ENCODE results near the gene IL5RA.

IL5RA gene

DNA sequence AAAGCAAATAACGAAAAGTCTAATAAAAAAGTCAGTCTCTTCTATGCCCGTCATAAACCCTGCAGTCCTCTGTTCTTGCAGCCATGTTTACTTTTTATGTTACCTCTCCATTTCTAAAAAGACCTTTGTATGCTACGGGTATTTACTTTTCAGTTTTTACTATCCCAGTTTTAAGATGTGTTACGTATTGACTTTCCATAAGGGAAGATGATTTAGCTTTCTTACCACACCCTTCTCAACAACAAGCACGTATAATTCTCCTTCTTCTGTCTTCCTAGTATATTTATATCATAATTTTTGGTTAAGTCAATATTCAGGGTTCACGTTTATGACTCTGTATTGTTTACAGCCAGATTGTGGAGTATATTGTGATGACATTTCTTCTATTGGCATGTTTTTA lies 27.4 kb upstream of the IL5RA start:
- H3K4me3 ChIP-seq (ENCODE audit: low read length): no peak overlapping the region
- no peak for DNase-seq (ENCODE audit: low read depth)
- TF ChIP-seq, protein P1, sequence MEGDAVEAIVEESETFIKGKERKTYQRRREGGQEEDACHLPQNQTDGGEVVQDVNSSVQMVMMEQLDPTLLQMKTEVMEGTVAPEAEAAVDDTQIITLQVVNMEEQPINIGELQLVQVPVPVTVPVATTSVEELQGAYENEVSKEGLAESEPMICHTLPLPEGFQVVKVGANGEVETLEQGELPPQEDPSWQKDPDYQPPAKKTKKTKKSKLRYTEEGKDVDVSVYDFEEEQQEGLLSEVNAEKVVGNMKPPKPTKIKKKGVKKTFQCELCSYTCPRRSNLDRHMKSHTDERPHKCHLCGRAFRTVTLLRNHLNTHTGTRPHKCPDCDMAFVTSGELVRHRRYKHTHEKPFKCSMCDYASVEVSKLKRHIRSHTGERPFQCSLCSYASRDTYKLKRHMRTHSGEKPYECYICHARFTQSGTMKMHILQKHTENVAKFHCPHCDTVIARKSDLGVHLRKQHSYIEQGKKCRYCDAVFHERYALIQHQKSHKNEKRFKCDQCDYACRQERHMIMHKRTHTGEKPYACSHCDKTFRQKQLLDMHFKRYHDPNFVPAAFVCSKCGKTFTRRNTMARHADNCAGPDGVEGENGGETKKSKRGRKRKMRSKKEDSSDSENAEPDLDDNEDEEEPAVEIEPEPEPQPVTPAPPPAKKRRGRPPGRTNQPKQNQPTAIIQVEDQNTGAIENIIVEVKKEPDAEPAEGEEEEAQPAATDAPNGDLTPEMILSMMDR (conservative IDR thresholded peaks at IDR 0.05; ENCODE audit: low read length): no peak

DNA sequence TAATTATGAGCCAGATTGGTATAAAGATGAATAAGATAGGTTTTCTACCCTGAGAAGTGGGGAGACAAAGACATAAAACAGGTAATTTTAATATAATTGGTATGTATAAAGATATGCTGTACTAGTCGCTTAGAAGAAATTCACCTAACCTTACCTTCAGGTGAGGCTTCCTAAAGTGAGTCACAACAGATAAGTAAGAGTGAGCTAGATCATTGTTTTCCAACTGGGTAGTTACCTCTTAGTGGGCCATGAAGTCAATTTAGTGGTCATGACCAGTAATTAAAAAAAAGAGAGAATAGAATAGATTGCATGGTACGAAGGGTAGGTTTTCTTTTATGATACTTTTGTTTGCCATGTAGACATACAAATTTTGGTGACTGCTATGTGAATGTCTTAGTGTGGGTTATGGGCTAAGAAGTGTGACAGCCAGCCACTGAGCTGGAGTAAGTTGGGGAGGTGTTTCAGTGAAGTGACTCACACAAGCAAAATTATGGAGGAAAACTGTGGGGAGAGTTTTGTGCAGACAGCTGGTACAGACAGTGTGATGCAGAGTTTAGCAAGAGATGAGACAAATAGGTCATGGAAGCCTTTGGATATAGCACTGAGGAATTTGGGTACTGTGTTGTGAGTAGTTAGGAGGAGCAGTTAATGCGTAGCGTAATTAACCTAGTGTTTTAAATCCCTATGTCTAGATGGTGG lies 24.7 kb upstream of the IL5RA start:
- TF ChIP-seq, protein P1 (conservative IDR thresholded peaks at IDR 0.05; ENCODE audit: low read length): no peak
- H3K4me3 ChIP-seq (ENCODE audit: low read length): no peak overlapping the region
- DNase-seq (ENCODE audit: low read depth): peak; percentile 33

DNA sequence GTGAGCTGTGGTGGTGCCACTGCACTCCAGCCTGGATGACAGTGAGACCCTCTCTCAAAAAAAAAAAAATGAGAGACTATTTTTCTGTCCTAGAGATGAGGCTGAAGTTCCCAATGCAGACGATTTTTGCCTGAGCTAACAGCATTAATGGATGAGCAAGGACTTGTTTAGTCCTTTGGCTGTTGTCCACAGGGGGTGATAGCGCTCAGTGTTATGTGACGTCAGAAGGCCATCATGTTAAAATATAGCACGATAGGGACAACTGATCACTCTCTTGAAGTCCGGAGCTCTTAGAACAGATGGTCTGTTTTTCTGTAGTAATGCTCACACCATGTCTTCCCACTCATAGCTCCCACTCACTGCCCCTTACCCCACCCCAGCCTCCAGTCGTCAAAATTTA lies 23.3 kb upstream of the IL5RA start:
- DNase-seq (ENCODE audit: low read depth): no peak
- no peak overlapping the region for H3K4me3 ChIP-seq (ENCODE audit: low read length)
- TF ChIP-seq, protein P1 (conservative IDR thresholded peaks at IDR 0.05; ENCODE audit: low read length): no peak

DNA sequence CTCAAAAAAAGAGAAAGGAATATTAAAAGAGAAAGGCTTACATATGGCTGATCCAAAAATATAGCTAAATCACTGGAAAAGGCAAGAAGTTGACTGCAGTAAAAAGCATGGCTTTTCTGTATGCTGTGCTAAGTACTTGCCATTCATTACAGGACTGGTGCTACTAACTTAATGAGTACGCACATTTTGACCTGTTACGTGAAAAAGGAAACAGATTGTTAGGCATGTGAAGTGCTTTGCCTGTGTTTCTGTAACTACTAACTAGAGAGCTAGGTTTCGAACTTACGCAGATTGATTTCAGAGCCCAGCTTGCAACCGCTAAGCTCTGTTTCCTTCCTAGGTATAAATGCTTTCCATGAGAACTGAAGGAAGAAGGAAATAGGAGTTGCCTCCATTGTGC lies 19.4 kb upstream of the IL5RA start:
- TF ChIP-seq, protein P1 (conservative IDR thresholded peaks at IDR 0.05; ENCODE audit: low read length): no peak

DNA sequence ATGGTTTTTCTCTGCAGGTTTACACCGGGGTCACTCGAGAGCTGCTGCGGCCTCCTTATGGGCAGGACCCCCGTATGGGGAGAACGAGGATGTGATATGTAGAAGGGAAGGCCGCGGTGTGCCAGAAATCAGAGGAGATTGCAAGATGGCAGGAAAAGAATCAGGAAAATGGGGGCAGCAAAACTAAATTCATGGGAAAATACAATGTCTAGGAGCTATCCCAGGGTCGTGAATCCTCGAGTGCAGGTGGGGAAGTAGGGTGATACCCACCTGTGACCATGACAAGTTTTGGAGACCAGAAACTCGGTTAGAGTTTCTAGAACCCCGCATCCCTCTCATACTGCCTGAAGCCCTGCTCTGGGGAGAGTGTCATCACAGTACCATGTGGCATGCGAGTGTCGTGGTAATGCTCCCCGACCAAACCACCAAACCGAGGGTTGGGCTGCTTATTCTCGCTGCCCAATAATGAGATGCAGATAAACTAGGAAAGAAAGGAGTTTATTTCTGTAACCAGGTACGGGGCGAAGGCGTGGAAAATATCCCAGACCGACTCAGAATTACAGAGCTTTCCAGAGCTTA lies 17.3 kb upstream of the IL5RA start:
- DNase-seq (ENCODE audit: low read depth): peak; percentile 25
- peak overlapping the region; percentile 96 for H3K4me3 ChIP-seq (ENCODE audit: low read length)
- TF ChIP-seq, protein P1 (conservative IDR thresholded peaks at IDR 0.05; ENCODE audit: low read length): no peak

More for the DNA sequence above, 19.4 kb upstream of the IL5RA start:
- DNase-seq (ENCODE audit: low read depth): no peak
- no peak overlapping the region for H3K4me3 ChIP-seq (ENCODE audit: low read length)

DNA sequence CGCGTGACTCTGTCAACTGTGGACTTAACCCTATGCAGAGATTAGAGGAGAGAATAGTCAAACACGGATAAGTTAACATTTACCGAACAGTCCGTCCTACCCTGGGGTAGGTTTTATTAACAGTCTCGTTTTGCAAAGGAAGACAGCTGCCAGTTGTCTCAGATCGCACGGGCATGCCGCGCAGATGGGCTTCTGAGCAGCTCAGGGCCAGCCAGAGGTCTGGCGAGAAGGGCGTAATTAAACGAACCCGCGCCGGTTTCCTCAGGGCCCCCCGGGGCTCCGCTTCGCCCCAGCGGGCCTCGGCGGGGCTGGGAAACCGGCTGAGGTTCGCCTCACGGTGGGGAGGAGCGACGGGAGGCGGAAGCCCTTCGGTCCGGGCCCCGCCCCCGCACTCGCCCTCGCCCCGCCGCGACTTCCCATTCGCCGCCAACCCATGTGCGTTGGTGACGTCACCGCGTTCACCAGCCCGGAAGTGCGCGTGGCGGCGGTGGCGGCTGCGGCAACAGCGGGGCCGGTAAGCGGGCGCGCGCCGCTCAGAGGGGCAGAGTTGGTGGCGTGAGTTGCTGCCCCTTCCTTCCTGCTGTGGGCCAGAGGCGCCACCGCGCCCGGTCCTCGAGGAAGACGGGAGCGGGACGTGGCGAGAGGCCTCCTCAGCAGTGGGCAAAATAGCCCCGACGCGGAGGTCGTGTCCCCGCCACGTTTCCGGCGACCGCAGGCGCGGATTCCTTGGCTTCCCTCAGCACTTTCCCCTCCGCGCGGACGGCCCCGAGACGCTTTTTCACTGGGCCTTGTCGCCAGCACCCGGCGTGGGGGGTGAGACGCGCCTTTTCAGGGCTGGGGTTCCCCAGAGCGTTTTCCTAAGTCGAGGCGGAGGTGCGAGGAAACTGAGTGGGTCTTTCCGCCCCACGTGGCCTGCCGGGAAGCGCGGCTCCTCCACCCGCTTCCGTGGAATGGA lies 16.6 kb upstream of the IL5RA start, which contains the start of gene TRNT1:
Gene TRNT1 (plus strand): TSS at position 464 of the 955 bp plus-strand sequence. CDS start 2,101 bp downstream, outside the sequence.
- peak; percentile 92 for DNase-seq (ENCODE audit: low read depth)
- peak within 1 kb of the TSS; percentile 96 for H3K4me3 ChIP-seq (ENCODE audit: low read length)
- TF ChIP-seq, protein P1 (conservative IDR thresholded peaks at IDR 0.05; ENCODE audit: low read length): no peak

All from AG10803 (cell line).